H54 (cell line): ENCODE measurements around the gene ZSWIM2.
"Not testable (repeated sequence)": the region's sequence is repeated elsewhere in the genome, so short reads cannot be mapped to it uniquely, and the experiment has no call there.

ENCODE experiments used
- DNase-seq: peaks from one replicate; pipeline ENCODE4 v3.0.0; 2011; ENCODE audit warnings: low spot score, mixed read lengths; ENCODE audit not compliant: insufficient read length
- FAIRE-seq: peaks from 3 replicates; lab custom pipeline; 2011; peaks lifted over from hg19 to GRCh38; lab: Jason Lieb, UNC
- POLR2A ChIP-seq: IDR thresholded peaks from 2 replicates; pipeline ENCODE4 v1.6.1; 2011; ENCODE audit warnings: low read depth, mild to moderate bottlenecking, low read length

Gene ZSWIM2

GRCh38 chr2:186874713-186875112 is 25.7 kb upstream of the ZSWIM2 start:
- no peak for TF ChIP-seq POLR2A
- FAIRE-seq, result no peak
- no peak for DNase-seq

GRCh38 chr2:186871881-186872280 is 22.9 kb upstream of the ZSWIM2 start:
- no peak for DNase-seq
- FAIRE-seq, result no peak
- no peak for TF ChIP-seq POLR2A

- no peak for FAIRE-seq
- TF ChIP-seq POLR2A, result no peak
- no peak for DNase-seq
These were observed 19.4 kb upstream of the ZSWIM2 start for GRCh38 chr2:186868344-186868743.

GRCh38 chr2:186862869-186863709 is 14.1 kb upstream of the ZSWIM2 start:
- no peak for TF ChIP-seq POLR2A
- FAIRE-seq, result peak; percentile 96
- no peak for DNase-seq

GRCh38 chr2:186855216-186855615 is 6.2 kb upstream of the ZSWIM2 start:
- FAIRE-seq, result no peak

GRCh38 chr2:186853951-186854350 is 5.0 kb upstream of the ZSWIM2 start:
- no peak for TF ChIP-seq POLR2A
- FAIRE-seq, result peak; percentile 65
- DNase-seq, result no peak

More at GRCh38 chr2:186855216-186855615, 6.2 kb upstream of the ZSWIM2 start:
- TF ChIP-seq POLR2A, result no peak
- DNase-seq, result no peak

GRCh38 chr2:186852508-186852907 is 3.5 kb upstream of the ZSWIM2 start:
- no peak for DNase-seq
- no peak for FAIRE-seq
- TF ChIP-seq POLR2A, result no peak

GRCh38 chr2:186842373-186842772 is 6.6 kb downstream of the ZSWIM2 start:
- TF ChIP-seq POLR2A, result no peak
- no peak for FAIRE-seq
- DNase-seq, result no peak

GRCh38 chr2:186841940-186842339 is 7.0 kb downstream of the ZSWIM2 start:
- FAIRE-seq, result no peak
- no peak for TF ChIP-seq POLR2A
- no peak for DNase-seq

GRCh38 chr2:186835628-186836027 is 13.3 kb downstream of the ZSWIM2 start:
- DNase-seq, result no peak
- TF ChIP-seq POLR2A, result no peak
- no peak for FAIRE-seq

GRCh38 chr2:186827862-186828492 is 21.0 kb downstream of the ZSWIM2 start:
- FAIRE-seq (peak; percentile 33), DNase-seq (no peak)
- TF ChIP-seq POLR2A, result no peak

GRCh38 chr2:186827411-186827810 is 21.6 kb downstream of the ZSWIM2 start:
- no peak for FAIRE-seq
- TF ChIP-seq POLR2A, result no peak
- DNase-seq, result no peak

- FAIRE-seq, result no peak
- TF ChIP-seq POLR2A, result no peak
- no peak for DNase-seq
These were observed 26.6 kb downstream of the ZSWIM2 start for GRCh38 chr2:186822323-186822722.

- DNase-seq (no peak), FAIRE-seq (peak; percentile 52)
- no peak for TF ChIP-seq POLR2A
These were observed 28.7 kb downstream of the ZSWIM2 start for GRCh38 chr2:186820303-186820702.

GRCh38 chr2:186811760-186812159 is 37.2 kb downstream of the ZSWIM2 start:
- DNase-seq, FAIRE-seq: not testable (repeated sequence)
